HCEC 1CT (cell line): Measurements from ENCODE around the gene IFITM1.
A peak's percentile ranks its signal among the peaks of the same experiment; 100 is the strongest.
"Not testable (repeated sequence)": the region's sequence is repeated elsewhere in the genome, so short reads cannot be mapped to it uniquely, and the experiment has no call there.

Experiments
- DNase-seq: peaks from one replicate; pipeline ENCODE4 v3.0.0-alpha.2; 2017

IFITM1 gene

DNA sequence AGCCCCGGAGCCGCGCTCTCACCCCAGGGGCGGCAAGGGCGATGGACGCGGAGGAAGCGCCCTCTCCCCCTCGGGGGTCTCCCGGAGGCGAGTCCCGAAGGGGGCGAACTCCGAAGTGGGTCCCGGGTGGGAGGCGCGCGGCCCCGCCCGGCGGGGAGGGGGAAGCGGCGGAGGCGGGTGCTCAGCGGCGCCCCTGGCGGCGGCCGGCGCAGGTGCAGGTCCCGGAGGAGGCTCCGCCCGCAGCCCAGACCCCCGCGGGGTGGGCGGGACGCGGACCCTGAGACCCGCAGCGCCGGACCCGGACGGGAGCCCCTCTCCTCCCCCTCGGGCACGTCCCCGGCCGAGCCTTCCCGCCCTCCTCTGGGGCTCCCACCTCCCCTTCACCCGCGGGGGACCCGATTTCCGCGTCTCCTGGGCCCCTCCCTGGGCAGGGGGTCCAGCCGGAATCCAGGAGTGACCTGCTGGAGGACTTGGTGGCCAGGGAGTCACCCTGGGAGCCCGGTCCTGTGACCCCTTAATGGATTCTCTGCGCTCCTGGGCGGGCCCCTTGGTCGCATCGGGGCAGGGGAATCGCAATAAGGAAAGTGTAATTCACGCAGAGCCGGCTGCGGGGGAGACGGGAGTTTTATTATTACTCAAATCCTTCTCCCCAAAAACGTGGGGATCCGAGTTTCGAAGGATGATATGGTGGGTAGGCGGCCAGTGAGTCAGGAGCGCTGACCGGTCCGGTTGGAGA lies 2.7 kb upstream of the IFITM1 start:
- not testable (repeated sequence) for DNase-seq

DNA sequence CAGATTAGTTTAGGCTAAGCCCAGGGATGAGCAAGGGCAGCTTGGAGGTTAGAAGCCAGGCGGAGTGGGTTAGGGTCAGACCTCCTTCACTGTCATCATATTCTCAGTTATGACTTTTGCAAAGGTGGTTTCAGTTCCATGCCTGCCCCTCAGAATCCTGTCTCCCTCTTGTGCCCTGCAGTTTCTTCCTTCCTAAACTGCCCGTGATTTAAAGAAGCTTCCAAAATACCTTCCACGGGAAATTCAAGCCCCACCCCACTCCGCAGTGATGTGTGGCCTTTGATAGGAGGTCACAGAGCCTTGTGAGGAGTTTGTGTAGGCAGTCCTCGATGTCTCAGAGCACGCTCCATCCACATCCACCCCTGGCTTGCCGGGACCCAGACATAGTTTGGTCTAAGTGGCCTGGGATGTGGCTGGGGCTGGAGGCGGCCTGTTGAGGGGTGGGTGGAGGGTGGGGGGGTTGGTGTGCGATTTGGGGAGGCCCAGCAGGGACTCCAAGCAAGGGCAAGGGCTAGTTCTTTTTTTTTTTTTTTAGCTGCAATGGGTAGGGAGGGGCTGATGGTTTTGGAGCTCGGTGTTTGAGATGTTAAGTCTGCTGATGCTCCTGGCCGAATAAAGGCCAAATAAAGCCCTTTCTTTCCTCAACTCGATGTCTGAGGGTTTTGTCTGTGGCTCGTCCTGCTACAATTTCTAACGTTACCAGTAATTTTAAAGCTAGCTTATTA lies 1.6 kb upstream of the IFITM1 start:
- DNase-seq, result no peak

DNA sequence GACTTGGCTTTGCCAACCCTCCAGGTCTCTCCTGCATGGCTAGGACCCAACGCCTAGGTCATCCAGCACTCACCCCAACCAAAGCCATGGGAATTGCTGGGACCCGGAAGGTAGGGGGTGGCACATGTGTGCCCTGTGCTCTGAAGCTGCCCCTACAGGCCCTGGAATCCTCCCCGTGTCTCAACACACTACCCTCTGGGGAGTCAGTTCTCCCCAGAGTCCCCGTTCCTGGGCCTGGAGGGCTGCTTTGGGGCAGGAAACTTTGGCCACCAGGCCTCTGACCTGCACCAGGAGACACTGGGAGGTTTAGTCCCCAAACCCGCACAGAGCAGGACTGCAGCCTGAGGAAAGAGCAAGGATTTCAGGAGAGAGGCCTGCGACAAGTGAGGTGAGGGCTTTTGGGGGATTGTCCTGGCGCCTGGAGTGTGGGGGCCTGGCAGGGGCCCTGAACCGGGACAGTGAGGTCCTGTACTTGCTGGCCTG lies 495 bp upstream of the IFITM1 start:
- no peak for DNase-seq

DNA sequence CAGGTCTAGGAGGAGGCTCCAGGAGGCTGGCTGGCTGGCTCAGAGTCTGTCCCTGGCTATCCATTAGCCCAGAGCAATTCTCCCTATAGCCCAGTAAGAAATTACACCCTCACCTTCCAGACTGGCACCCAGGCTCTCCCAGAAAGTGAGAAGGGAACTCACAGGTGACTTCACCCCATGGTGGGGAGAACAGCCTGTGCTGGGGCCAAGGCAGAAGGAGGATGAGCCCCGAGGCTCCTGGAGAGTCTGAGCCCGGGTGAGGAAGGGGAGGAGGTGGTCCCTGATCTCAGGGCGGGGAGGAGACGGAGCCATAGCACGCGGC lies 675 bp downstream of the IFITM1 start:
- not testable (repeated sequence) for DNase-seq

DNA sequence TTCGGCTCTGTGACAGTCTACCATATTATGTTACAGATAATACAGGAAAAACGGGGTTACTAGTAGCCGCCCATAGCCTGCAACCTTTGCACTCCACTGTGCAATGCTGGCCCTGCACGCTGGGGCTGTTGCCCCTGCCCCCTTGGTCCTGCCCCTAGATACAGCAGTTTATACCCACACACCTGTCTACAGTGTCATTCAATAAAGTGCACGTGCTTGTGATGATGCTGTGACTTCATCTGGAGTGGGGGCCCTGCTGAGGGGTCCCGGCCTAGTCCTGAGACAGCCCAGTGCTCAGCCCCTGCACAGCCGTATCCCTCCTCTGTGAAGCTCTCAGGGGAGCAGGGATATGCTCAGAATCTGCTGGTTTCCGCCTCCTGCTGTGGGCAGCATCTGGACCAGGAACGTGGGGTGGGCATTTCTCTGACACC lies 1.2 kb downstream of the IFITM1 start:
- DNase-seq, result no peak

DNA sequence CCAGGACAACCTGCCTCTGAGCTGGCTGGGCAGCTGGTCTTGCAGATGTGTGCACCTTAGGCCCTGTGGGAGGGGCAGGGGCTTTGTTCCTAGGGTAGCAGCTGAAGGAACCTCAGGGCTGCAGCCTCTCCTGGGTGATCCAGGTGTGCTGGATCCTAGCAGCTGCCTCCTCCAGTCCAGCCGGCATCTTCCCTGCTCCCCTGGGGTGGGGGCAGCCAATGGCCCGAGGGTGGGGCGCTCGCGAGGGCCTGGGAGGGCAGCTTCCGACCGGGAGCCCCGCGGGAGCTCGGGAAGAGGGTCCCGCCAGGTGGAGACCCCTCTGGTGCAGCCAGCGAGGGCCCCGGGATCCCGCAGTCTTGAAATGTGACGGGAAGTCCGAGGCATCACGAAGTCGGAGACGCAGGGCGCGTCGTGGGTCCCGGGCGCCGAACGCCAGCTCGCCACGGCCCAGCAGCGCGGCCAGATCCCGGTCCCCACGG lies 1.7 kb downstream of the IFITM1 start:
- DNase-seq, result no peak

DNA sequence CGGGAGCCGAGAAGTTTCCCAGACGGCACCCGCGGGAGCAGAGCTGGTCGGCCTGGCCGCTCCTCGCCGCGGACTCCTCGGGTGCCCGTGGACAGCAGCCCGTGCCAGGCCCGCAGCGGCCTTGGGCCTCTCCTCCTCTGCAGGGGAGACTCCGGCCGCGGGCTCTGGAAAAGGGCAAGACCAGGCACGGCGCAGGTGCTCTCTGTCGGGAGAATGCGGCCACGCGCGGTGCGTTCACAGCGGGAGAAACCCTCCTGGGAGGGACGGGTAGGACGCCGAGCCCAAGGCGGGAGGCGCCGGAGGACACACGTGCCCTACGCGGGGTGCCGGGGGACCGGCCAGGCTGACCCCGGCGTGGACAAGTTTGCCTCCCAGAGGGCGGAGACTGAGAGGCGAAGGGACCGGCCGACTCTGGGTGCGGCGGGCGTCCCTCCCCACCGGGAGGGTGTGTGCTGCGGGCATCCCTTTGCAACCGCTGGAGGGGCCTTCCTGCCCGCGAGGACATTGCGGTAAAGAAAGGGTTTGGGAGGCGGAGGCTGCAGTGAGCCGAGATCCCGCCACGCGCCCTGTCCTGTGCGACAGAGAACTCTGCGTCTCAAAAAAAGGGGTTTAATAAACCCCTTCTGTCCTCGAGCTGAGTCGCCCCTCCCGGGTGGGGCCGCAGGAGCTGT lies 2.3 kb downstream of the IFITM1 start:
- no peak for DNase-seq

DNA sequence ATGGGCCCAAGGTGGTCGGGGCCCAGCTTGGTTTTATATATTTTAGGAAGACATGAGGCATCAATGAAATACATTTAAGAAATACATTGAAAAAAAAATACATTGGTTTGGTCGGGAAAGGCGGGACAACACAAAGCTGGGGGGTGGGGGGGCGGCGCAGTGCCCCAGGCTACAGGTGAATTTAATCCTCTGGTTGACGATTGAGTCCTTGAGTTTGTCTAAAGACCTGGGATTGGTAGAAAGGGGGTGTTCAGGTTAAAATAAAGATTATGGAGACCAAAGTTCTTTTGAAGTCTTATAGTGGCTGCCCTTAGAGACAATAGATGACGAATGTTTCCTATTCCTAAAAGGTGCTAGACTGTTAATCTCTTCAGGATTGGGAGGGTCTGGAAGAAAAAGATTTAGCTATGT lies 3.1 kb downstream of the IFITM1 start:
- DNase-seq, result no peak

DNA sequence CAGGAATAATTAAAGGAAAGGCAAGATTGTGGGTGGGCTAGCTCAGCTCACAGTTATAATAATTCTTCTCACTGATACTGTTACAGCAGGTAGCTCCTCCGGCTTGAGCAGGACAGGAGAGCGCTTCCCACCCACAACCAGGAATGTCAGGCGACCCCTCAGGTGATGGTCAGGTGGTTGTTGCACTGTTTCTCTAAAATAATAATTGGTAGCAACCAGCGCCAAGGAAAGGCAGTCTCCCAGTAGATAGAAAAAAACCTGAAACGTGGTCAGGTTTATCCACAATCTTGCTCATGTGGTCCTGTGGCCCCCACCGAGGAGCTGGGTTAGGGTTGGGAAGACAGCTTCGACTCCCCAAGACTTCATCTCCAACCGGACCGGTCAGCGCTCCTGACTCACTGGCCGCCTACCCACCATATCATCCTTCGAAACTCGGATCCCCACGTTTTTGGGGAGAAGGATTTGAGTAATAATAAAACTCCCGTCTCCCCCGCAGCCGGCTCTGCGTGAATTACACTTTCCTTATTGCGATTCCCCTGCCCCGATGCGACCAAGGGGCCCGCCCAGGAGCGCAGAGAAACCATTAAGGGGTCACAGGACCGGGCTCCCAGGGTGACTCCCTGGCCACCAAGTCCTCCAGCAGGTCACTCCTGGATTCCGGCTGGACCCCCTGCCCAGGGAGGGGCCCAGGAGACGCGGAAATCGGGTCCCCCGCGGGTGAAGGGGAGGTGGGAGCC lies 4.0 kb downstream of the IFITM1 start:
- DNase-seq, result not testable (repeated sequence)

DNA sequence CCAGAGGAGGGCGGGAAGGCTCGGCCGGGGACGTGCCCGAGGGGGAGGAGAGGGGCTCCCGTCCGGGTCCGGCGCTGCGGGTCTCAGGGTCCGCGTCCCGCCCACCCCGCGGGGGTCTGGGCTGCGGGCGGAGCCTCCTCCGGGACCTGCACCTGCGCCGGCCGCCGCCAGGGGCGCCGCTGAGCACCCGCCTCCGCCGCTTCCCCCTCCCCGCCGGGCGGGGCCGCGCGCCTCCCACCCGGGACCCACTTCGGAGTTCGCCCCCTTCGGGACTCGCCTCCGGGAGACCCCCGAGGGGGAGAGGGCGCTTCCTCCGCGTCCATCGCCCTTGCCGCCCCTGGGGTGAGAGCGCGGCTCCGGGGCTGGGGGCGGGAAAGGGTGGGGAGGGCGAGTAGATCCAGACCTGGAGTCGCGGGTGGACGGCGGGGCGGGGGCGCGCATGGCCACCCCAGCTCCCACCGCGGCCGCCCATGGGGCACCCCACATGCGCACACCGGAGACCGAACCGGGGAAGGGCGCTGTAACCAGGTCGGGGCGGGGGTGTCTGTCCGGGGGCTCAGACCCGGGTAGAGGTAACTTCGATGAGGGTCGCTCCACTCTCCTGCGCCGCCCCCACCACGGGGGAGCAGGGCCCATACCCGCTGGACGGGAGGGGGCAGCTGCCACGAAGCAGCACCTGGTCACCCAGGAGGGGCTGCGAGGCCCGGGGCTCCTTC lies 4.7 kb downstream of the IFITM1 start:
- not testable (repeated sequence) for DNase-seq

DNA sequence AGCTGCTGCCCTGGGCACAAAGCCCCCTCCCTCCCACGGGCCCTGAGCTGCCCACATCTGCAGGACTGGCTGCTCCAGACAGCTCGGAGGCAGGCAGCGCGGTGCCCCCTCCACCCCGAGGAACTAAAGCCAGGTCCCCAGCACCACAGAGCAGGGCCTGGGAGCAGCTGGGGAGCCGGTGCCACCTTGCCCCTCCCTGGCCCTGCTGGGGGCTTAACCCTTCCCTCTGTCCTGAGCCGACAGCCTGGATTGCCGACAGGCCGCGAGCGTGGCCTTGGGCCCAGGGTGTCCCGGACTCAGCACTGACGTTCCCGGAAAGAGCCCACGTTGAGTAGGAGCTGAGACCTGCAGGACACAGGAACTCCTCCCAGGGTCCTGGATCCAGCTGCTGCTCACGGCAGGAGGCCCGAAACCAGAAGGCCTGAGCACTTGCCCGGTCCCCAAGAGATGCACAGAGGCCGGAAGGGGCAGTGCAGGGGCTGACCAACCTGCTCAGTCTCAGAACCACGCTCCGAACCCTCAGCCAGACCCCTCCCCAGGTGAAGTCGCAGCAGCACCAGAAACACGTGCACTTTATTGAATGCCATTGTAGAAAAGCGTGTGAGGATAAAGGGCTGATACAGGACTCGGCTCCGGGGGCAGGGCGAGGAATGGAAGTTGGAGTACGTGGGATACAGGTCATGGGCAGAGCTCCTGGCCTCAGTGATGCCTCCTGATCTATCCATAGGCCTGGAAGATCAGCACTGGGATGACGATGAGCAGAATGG lies 5.5 kb downstream of the IFITM1 start:
- peak; percentile 20 for DNase-seq

DNA sequence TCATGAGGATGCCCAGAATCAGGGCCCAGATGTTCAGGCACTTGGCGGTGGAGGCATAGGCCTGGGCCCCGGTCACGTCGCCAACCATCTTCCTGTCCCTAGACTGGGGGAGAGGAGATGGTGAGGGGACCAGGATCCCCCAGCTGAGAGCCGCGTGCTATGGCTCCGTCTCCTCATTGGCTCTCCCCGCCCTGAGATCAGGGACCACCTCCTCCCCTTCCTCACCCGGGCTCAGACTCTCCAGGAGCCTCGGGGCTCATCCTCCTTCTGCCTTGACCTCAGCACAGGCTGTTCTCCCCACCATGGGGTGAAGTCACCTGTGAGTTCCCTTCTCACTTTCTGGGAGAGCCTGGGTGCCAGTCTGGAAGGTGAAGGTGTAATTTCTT lies 6.0 kb downstream of the IFITM1 start:
- DNase-seq, result not testable (repeated sequence)

DNA sequence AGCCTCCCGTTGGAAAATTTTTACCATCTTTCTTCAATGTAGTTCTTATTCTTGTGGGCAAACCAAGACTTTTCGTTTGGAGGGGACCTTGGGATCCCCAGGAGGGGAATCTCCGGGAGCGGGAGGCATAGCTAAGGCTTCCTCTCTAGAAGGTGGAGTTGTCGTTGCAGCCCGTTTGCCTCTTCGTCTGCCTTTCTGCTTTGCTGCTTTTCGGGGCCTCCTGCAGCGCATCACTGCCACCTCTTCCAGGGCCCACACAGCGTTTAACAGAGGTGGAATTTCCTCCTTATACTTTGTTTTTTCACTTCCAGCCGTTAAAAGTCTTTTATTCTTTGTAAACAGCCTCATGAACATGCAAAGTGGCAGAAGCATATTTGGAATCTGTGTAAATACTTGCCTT lies 10.3 kb downstream of the IFITM1 start:
- no peak for DNase-seq

DNA sequence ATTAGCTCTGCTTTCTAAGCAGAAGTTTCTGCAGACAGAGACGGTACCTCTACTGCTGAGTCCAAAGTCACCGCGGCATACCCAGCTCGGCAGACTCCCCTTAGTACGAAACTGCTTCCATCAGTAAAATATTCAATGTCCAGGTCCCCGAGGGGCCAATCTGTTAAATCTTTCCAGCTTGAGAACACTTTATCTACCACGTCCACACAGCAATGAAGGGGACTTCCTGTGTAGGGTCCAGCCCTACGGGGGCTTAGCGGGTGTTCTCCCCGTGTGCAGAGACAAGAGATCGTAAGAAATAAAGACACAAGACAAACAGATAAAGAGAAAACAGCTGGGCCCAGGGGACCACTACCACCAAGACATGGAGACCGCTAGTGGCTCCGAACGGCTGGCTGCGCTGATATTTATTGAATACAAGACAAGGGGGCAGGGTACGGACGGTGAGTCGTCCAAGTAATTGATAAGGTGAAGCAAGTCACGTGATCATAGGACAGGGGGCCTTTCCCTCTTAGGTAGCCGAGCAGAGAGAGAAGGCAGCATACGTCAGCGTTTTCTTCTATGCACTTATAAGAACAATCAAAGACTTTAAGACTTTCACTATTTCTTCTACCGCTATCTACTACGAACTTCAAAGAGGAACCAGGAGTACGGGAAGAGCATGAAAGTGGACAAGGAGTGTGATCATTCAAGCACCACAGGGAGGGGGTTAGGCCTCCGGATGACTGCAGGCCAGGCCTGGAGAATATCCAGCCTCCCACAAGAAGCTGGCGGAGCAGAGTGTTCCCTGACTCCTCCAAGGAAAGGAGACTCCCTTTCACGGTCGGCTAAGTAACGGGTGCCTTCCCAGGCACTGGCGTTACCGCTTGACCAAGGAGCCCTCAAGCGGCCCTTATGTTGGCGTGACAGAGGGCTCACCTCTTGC lies 11.0 kb downstream of the IFITM1 start:
- DNase-seq, result not testable (repeated sequence)

DNA sequence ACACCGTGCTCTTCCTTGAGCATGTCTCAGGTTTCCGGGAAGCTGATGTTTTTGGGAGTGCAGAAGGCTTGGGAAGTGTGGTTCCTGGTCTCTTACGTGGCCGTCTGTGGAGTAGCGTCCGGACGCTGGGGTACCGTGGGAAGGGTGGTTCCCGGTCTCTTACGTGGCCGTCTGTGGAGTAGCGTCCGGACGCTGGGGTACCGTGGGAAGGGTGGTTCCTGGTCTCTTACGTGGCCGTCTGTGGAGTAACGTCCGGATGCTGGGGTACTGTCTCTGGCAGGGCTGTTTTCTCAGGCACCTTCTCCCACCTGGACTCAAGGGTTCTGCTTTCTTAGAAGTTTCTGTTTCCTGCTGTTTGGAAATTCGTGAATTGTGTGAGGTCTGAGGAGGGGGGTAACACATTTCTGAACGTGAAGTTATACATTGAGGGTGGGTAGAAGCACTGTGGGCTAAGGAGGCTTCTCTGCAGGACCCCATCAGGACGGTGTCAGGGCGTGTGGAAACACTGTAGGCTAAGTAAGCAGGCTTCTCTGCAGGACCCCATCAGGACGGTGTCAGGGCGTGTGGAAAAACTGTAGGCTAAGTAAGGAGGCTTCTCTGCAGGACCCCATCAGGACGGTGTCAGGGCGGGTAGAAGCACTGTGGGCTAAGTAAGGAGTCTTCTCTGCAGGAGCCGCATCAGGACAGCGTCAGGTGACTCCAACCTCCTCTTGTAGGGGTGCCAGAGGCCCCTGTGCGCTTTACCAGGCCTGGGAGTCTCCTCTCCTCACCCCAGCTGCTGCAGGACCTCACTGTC lies 12.2 kb downstream of the IFITM1 start:
- DNase-seq, result no peak

DNA sequence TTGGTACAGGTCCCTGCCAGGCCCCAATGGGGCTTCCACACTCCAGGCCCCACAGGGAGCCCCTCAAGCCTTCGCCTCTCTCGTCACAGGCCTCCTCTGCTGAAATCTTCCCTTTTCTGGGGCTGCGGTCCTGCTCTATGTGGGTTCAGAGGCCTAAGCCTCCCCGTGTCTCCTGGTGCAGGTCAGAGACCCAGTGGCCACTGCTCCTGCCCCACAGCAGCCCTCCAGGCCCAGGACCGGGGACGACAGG lies 12.7 kb downstream of the IFITM1 start:
- no peak for DNase-seq

DNA sequence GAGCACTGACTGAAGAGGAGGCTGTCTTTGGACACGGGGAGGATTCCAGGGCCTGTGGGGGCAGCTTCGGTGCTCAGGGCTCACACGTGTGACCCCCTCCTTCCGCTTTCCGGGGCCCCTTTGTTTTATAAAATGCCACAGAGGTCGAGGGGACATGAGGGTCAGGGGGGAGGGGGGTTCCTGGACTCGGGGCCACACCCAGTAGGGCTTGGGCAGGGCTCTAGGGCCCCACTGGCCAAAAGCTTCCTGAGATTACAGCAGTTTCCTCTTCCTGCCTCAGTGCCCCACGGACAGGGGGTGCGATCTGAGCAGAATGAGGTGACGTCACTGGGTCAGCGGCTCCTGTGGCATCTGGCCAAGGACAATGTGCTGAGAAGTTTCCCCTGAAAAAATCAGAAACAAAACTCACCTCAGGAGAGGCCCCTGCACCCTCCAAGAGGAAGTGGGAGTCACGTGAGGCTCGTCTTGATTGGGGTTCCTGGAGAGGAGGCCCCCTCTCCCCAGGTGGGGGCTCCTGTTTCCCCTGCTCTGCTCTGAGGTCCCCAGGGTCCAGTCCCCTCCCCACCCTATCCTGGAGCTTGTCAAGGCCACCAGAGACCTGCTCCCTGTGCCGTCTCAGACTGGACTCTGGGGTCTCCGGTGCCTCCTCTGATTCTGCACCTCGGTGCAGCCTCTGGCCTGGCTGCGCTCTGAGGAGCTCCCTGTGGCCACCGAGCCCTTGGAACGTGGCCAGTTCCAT lies 13.2 kb downstream of the IFITM1 start:
- peak; percentile 64 for DNase-seq

DNA sequence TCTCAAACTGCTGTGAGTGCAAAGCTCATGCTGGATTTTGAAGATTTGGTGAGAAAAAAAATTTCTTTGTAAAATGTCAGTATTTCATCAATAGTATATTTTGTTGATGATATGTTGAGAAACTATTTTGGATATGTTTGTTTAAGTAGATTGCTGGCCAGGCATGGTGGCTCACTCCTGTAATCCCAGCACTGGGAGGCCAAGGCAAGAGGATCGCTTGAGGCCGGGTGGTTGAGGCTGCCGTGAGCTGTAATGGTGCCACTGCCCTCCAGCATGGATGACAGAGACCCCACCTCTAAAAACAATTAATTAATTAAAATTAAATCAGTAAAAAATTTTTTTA lies 13.7 kb downstream of the IFITM1 start:
- DNase-seq, result no peak

DNA sequence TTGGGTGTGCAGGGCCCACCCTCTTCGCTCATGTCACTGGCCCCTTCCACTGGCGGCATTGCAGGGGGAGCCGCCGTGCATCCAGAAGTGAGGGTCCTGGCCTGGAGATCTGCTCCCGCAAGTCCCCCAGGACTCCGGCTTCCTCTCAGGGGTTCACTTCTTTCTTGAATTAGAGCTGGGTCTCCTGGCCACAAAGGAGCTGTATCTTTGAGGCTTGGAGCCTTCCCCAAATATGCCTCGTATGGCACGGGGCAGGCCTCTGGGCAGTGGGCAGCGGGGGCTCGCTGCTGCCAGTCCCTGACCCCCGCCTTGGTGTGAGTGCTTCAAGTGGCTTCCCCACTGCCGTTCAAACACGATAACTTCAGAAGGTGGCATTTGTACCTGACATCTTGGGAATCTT lies 14.2 kb downstream of the IFITM1 start:
- DNase-seq, result no peak
